ENCODE results near the gene ROBO3. TPM values are rescaled to one million over a fixed set of nuclear protein-coding genes. Genes with fewer than 3 reads are reported as not detected.

Gene ROBO3
- total RNA-seq, 1 donor from 2014 or later: 4.5 TPM

GRCh38 chr11:124837491-124837856 lies 27.8 kb upstream of the ROBO3 start:
- H3K27me3 Mint-ChIP-seq (ENCODE audit: insufficient read depth): peaks cover 59% of the 10 kb centered on the region
- no peak overlapping the region for H3K4me3 Mint-ChIP-seq
- H3K36me3 Mint-ChIP-seq (ENCODE audit: low read depth): peaks cover 5% of the 10 kb centered on the region
- H3K27ac Mint-ChIP-seq: no peak overlapping the region
- H3K9me3 Mint-ChIP-seq: no peaks in the 10 kb centered on the region
- peaks cover 17% of the 10 kb centered on the region for H3K4me1 Mint-ChIP-seq (ENCODE audit: low read depth)
- intact Hi-C loops (cut with micrococcal nuclease): loop anchor here (1.0 to 5.0 kb wide), 12 partner anchors 30 to 422 kb away; partner anchors contain the start of genes MSANTD2, SIAE, SPA17 and TBRG1
- no peak for DNase-seq (ENCODE audit: low spot score)

GRCh38 chr11:124838805-124839127 lies 26.5 kb upstream of the ROBO3 start:
- intact Hi-C loops (cut with micrococcal nuclease): loop anchor here (5.0 kb wide), 1 partner anchor 216 kb away; the partner anchor contains the start of gene TBRG1
- Mint-ChIP-seq H3K27me3 (ENCODE audit: insufficient read depth) (peaks cover 70% of the 10 kb centered on the region), H3K36me3 (ENCODE audit: low read depth) (peaks cover 5% of the 10 kb centered on the region), H3K9me3 (no peaks in the 10 kb centered on the region), H3K27ac (no peak overlapping the region), H3K4me1 (ENCODE audit: low read depth) (peaks cover 17% of the 10 kb centered on the region), H3K4me3 (no peak overlapping the region)
- DNase-seq (ENCODE audit: low spot score): no peak

DNA sequence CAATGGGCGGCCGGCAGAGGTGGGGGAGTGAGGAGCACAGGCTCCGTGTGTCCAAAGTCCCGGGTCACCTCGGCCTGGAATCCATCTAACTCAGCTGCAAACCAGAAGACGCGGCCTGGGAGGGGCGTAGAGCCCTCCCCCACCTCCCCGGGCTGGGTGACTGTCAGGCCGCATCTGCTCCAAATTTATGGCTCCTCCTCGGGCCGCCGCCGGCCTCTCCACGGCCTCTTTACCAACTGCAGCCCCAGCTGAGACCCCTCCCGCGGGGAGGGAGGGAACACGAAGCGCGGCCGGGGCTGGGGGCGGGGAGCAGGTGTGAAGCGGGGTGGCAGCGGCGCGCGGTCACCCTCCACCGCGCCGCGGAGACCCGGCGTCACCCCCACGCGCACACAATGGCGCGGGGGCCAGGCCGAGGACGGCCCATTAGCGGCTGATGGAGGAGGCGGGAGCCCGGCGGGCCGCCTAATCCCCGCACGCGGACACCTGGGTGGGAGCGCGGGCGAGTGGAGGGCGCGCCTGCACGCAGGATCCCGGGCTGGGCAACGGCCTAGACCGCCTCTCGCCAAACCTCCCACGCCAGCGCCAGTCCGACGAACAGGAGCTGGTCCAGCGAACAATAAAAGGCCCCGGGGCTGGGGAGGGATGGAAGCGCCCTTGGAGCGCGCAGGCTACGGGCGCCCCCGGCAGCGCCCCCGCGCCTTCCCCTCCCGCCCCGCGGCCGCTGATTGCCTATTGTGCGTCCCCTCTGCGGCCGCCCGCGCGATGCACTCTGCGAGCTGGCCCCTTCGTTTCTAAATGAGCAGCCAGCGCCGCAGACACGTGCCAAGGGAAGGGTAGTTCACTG lies 25.9 kb upstream of the ROBO3 start:
- H3K9me3 Mint-ChIP-seq: no peaks in the 10 kb centered on the region
- DNase-seq (ENCODE audit: low spot score): no peak
- intact Hi-C loops (cut with micrococcal nuclease): loop anchor here (5.0 kb wide), 1 partner anchor 217 kb away; the partner anchor contains the start of gene TBRG1
- no peak overlapping the region for H3K4me3 Mint-ChIP-seq
- H3K27me3 Mint-ChIP-seq (ENCODE audit: insufficient read depth): peaks cover 72% of the 10 kb centered on the region
- H3K27ac Mint-ChIP-seq: no peak overlapping the region
- H3K4me1 Mint-ChIP-seq (ENCODE audit: low read depth): peaks cover 17% of the 10 kb centered on the region
- peaks cover 5% of the 10 kb centered on the region for H3K36me3 Mint-ChIP-seq (ENCODE audit: low read depth)

GRCh38 chr11:124839972-124840621 lies 25.1 kb upstream of the ROBO3 start:
- DNase-seq (ENCODE audit: low spot score): no peak
- Mint-ChIP-seq H3K27ac (no peak overlapping the region), H3K36me3 (ENCODE audit: low read depth) (peaks cover 5% of the 10 kb centered on the region), H3K4me3 (no peak overlapping the region), H3K9me3 (no peaks in the 10 kb centered on the region), H3K4me1 (ENCODE audit: low read depth) (peaks cover 17% of the 10 kb centered on the region), H3K27me3 (ENCODE audit: insufficient read depth) (peaks cover 76% of the 10 kb centered on the region)
- intact Hi-C loops (cut with micrococcal nuclease): loop anchor here (5.0 to 10.0 kb wide), 3 partner anchors 218 to 1855 kb away; partner anchors contain the start of genes BSX and TBRG1

DNA sequence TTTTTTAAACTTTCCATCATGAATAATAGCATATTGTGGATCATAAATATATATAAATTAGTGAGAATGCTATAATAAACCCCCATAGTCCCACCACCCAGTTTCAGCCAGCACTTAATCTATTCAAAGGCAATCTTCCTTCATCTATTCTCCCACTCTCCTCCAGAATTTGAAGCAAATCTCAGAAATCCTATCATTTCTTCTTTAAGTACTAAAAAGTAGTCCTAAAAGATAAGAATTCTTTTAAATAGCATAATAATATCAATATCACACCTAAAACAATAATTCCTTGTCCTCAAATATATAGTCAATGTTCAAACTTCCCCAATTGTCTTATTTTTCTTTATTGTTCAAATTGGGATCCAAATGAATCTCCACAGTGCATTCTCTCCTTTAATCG lies 24.6 kb upstream of the ROBO3 start:
- no peak overlapping the region for H3K27ac Mint-ChIP-seq
- peaks cover 5% of the 10 kb centered on the region for H3K36me3 Mint-ChIP-seq (ENCODE audit: low read depth)
- H3K4me1 Mint-ChIP-seq (ENCODE audit: low read depth): peaks cover 17% of the 10 kb centered on the region
- no peak for DNase-seq (ENCODE audit: low spot score)
- intact Hi-C loops (cut with micrococcal nuclease): loop anchor here (1.0 to 10.0 kb wide), 3 partner anchors 27 to 1856 kb away; partner anchors contain the start of gene BSX
- no peaks in the 10 kb centered on the region for H3K9me3 Mint-ChIP-seq
- H3K27me3 Mint-ChIP-seq (ENCODE audit: insufficient read depth): peaks cover 77% of the 10 kb centered on the region
- H3K4me3 Mint-ChIP-seq: no peak overlapping the region

DNA sequence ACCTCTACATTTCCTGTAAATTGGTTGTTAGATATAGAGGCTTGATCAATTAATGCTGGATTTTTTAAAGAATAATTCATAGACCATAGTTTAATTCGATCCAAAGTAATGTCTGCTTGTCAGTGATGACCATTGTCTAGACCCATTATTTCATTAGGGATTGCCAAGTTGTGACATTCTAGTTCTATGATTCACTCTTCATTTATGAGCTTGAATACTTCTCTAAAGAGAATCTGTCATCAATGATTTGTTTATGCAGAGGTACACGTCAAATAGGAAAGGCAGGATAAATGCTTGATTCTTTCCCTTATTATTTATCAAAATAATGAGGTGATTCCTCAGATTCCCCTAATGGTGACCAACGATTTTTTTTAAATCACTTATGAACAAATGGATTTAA lies 24.0 kb upstream of the ROBO3 start:
- Mint-ChIP-seq H3K4me3 (no peak overlapping the region), H3K9me3 (no peaks in the 10 kb centered on the region), H3K36me3 (ENCODE audit: low read depth) (peaks cover 5% of the 10 kb centered on the region), H3K4me1 (ENCODE audit: low read depth) (peaks cover 14% of the 10 kb centered on the region), H3K27ac (no peak overlapping the region), H3K27me3 (ENCODE audit: insufficient read depth) (peaks cover 82% of the 10 kb centered on the region)
- no peak for DNase-seq (ENCODE audit: low spot score)
- intact Hi-C loops (cut with micrococcal nuclease): loop anchor here (1.0 to 10.0 kb wide), 3 partner anchors 26 to 1856 kb away; partner anchors contain the start of gene BSX

- intact Hi-C loops (cut with micrococcal nuclease): loop anchor here (1.0 to 10.0 kb wide), 3 partner anchors 25 to 1857 kb away; partner anchors contain the start of gene BSX
Measured at GRCh38 chr11:124841840-124842239, 23.4 kb upstream of the ROBO3 start.

DNA sequence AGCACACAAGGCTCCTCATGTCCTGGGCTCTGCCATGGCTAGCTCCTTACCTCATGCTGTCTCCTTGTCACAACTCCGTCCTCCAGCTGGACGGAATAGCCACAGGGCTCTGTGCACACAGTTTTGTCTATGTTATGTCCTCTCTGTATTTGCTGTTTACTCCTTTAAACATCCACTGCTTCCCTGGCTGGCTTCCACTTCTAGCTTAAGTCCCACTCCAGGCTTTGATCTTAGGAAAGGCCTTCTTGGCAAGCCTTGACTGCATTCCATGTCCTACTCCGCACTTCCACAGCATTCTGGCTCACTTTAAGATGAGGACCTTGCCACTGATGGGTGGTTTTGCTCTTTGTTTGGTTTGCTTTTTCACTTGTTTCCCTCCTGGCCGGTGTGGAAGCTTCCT lies 22.9 kb upstream of the ROBO3 start:
- Mint-ChIP-seq H3K27me3 (ENCODE audit: insufficient read depth) (peaks cover 90% of the 10 kb centered on the region), H3K4me3 (no peak overlapping the region), H3K4me1 (ENCODE audit: low read depth) (peaks cover 7% of the 10 kb centered on the region), H3K36me3 (ENCODE audit: low read depth) (peaks cover 5% of the 10 kb centered on the region), H3K27ac (no peak overlapping the region), H3K9me3 (no peaks in the 10 kb centered on the region)
- intact Hi-C loops (cut with micrococcal nuclease): loop anchor here (5.0 to 10.0 kb wide), 2 partner anchors 325 to 1858 kb away; partner anchors contain the start of gene BSX
- no peak for DNase-seq (ENCODE audit: low spot score)

More at GRCh38 chr11:124841840-124842239, 23.4 kb upstream of the ROBO3 start:
- peaks cover 5% of the 10 kb centered on the region for H3K36me3 Mint-ChIP-seq (ENCODE audit: low read depth)
- peaks cover 88% of the 10 kb centered on the region for H3K27me3 Mint-ChIP-seq (ENCODE audit: insufficient read depth)
- no peaks in the 10 kb centered on the region for H3K9me3 Mint-ChIP-seq
- peaks cover 11% of the 10 kb centered on the region for H3K4me1 Mint-ChIP-seq (ENCODE audit: low read depth)
- no peak overlapping the region for H3K4me3 Mint-ChIP-seq
- H3K27ac Mint-ChIP-seq: no peak overlapping the region
- no peak for DNase-seq (ENCODE audit: low spot score)

- intact Hi-C loops (cut with micrococcal nuclease): loop anchor here (5.0 to 10.0 kb wide), 2 partner anchors 324 to 1859 kb away; partner anchors contain the start of gene BSX
- H3K36me3 Mint-ChIP-seq (ENCODE audit: low read depth): peaks cover 5% of the 10 kb centered on the region
- H3K4me3 Mint-ChIP-seq: no peak overlapping the region
- H3K4me1 Mint-ChIP-seq (ENCODE audit: low read depth): peaks cover 5% of the 10 kb centered on the region
- H3K27me3 Mint-ChIP-seq (ENCODE audit: insufficient read depth): peaks cover 90% of the 10 kb centered on the region
- DNase-seq (ENCODE audit: low spot score): no peak
- H3K27ac Mint-ChIP-seq: no peak overlapping the region
- no peaks in the 10 kb centered on the region for H3K9me3 Mint-ChIP-seq
Measured at GRCh38 chr11:124843616-124843910, 21.7 kb upstream of the ROBO3 start.

GRCh38 chr11:124844664-124845079 lies 20.6 kb upstream of the ROBO3 start:
- H3K4me1 Mint-ChIP-seq (ENCODE audit: low read depth): peaks cover 5% of the 10 kb centered on the region
- no peak overlapping the region for H3K27ac Mint-ChIP-seq
- H3K4me3 Mint-ChIP-seq: no peak overlapping the region
- DNase-seq (ENCODE audit: low spot score): no peak
- H3K9me3 Mint-ChIP-seq: no peaks in the 10 kb centered on the region
- peaks cover 96% of the 10 kb centered on the region for H3K27me3 Mint-ChIP-seq (ENCODE audit: insufficient read depth)
- intact Hi-C loops (cut with micrococcal nuclease): loop anchor here (5.0 to 10.0 kb wide), 2 partner anchors 323 to 1860 kb away; partner anchors contain the start of gene BSX
- peaks cover 5% of the 10 kb centered on the region for H3K36me3 Mint-ChIP-seq (ENCODE audit: low read depth)

DNA sequence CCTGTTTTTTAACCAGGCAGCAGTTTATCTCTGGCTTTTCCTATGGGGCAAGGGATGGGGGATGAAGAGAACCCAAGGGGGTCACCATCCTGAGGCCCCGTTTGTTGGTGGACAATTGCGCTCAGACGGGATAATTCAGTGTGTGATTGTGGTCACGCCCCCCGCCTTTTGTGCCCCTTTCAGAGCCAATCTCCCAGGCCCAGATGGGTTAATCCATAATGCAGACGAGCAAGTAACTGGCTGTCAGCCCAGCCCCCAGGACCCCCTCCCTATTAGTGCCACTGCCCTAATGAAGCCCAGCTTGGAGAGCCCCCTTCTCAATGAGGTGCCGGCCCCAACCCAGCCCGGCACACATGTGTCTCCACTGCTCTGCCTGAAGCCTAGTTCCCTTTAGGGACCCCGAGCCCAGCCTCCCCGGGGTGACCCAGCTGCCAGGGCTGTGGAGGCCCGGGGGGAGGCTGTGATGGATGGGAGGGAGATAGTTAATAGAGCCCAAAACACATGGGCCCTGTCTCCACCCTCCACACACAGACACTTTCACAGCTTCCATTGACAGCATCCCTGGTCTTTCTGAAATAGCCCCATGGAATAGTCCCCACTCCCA lies 19.1 kb upstream of the ROBO3 start:
- Mint-ChIP-seq H3K36me3 (ENCODE audit: low read depth) (peaks cover 2% of the 10 kb centered on the region), H3K27ac (no peak overlapping the region), H3K4me3 (no peak overlapping the region), H3K27me3 (ENCODE audit: insufficient read depth) (peaks cover 96% of the 10 kb centered on the region), H3K4me1 (ENCODE audit: low read depth) (no peaks in the 10 kb centered on the region), H3K9me3 (no peaks in the 10 kb centered on the region)
- intact Hi-C loops (cut with micrococcal nuclease): loop anchor here (10.0 kb wide), 1 partner anchor 1861 kb away; the partner anchor contains the start of gene BSX
- no peak for DNase-seq (ENCODE audit: low spot score)

GRCh38 chr11:124859171-124859570 lies 6.1 kb upstream of the ROBO3 start:
- Mint-ChIP-seq H3K36me3 (ENCODE audit: low read depth) (no peaks in the 10 kb centered on the region), H3K27me3 (ENCODE audit: insufficient read depth) (peaks cover 36% of the 10 kb centered on the region), H3K4me1 (ENCODE audit: low read depth) (peaks cover 9% of the 10 kb centered on the region), H3K4me3 (no peak overlapping the region), H3K9me3 (no peaks in the 10 kb centered on the region), H3K27ac (no peak overlapping the region)
- no peak for DNase-seq (ENCODE audit: low spot score)
- intact Hi-C loops (cut with micrococcal nuclease): no loop called here

Data from activated T-helper 1 cell treated with anti-CD3 and anti-CD28 coated beads, Interleukin-12 subunit alpha, Interleukin-12 subunit beta, Interleukin-2, Interleukin-4 antibody, amounts not matched to agents 30 ng/mL and 10 ng/mL and 1 ng/mL, durations not matched to agents 14 hours and 24 hours and 36 hours (primary cell).